Neuron (in vitro differentiated cells): ENCODE data around the gene ANKRD16.
"Not testable (repeated sequence)": the region's sequence is repeated elsewhere in the genome, so short reads cannot be mapped to it uniquely, and the experiment has no call there.

ENCODE experiments used
- H2AFZ ChIP-seq: one replicate; pipeline ENCODE4 v1.6.1; 2013; ENCODE audit warnings: low read depth, mild to moderate bottlenecking, inconsistent platforms, low read length, moderate library complexity
- H3K27me3 ChIP-seq: one replicate; pipeline ENCODE4 v1.6.1; 2013; ENCODE audit warnings: low read length; ENCODE audit not compliant: insufficient read depth
- H3K36me3 ChIP-seq: one replicate; pipeline ENCODE4 v1.6.1; 2013; ENCODE audit warnings: low read length; ENCODE audit not compliant: insufficient read depth
- H3K4me1 ChIP-seq: one replicate; pipeline ENCODE4 v1.6.1; 2013; ENCODE audit warnings: low read length; ENCODE audit not compliant: insufficient read depth
- H3K4me3 ChIP-seq: 2 replicates; pipeline ENCODE4 v1.5.1; 2013; ENCODE audit warnings: mild to moderate bottlenecking, low read length, moderate library complexity
- H3K9me3 ChIP-seq: one replicate; pipeline ENCODE4 v1.6.1; 2013; ENCODE audit warnings: low read length

Gene ANKRD16

DNA sequence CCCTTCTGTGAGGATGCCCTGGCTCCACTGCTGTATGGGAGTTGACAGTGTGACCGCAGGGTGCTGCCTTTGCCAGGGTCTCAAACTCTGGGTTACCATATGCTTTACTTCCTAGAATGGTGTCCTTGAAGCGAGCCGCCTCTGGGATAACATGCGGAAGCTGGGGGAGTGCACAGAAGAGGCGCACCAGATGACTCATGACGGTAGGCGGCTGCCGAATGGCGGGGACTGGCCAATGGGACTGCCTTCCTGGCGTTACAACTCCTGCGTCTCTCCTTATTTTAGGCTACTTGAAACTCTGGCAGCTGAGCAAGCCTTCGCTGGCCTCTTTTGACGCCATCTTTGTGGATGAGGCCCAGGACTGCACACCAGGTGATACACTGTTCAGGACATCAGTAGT lies 27.6 kb upstream of the ANKRD16 start:
- no peaks in the 10 kb centered on the region for H3K4me1 ChIP-seq
- H2AFZ ChIP-seq, result no peak overlapping the region
- no peaks in the 10 kb centered on the region for H3K9me3 ChIP-seq
- peaks cover 92% of the 10 kb centered on the region for H3K36me3 ChIP-seq
- no peak overlapping the region for H3K4me3 ChIP-seq
- H3K27me3 ChIP-seq, result no peaks in the 10 kb centered on the region

- H3K4me3 ChIP-seq, result no peak overlapping the region
- H2AFZ ChIP-seq, result no peak overlapping the region
- H3K4me1 ChIP-seq, result no peaks in the 10 kb centered on the region
- H3K27me3 ChIP-seq, result no peaks in the 10 kb centered on the region
- peaks cover 90% of the 10 kb centered on the region for H3K36me3 ChIP-seq
- no peaks in the 10 kb centered on the region for H3K9me3 ChIP-seq
These were observed 25.8 kb upstream of the ANKRD16 start for GRCh38 chr10:5915451-5915850.

DNA sequence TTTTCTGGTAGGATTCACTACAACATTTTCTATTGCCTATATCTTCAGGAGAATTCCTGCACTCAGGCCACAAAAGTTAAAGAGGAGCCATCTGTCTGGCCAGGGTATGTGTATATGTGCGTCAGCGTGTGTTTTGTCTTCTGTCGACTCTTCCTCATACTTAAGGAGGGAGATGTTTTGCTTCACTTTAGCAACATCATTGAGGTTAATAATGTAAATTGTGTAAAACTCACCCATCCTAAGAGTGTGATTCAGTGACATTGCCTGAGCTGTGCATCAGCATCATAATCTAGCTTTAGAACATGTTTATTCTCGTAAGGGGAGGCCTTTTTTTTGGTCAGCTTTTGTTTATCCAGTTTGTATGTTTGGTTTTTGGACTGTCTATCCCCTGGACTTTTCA lies 24.0 kb upstream of the ANKRD16 start:
- no peaks in the 10 kb centered on the region for H3K4me1 ChIP-seq
- no peaks in the 10 kb centered on the region for H3K27me3 ChIP-seq
- H3K9me3 ChIP-seq, result no peaks in the 10 kb centered on the region
- no peak overlapping the region for H2AFZ ChIP-seq
- H3K4me3 ChIP-seq, result no peak overlapping the region
- H3K36me3 ChIP-seq, result peaks cover 94% of the 10 kb centered on the region

DNA sequence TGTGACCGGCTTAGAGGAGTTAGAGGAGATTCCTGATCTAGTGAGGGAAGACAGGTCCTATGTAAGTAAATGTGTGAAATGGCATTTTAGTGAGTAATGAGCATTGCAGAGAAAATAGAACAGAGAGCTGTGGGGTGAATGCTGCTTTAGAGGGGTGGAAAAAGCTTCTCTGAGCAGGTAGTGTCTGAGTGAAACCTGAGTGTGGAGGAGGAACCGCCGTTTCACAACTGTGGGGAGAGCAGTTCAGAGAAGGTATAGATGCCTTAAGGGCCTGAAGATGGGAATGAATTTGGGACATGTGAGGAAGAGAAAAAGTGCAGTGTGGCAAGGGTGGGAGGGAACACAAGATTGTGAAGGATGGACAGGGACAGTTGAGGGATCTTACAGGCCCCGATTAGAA lies 22.0 kb upstream of the ANKRD16 start:
- peaks cover 85% of the 10 kb centered on the region for H3K36me3 ChIP-seq
- no peaks in the 10 kb centered on the region for H3K9me3 ChIP-seq
- H3K27me3 ChIP-seq, result no peaks in the 10 kb centered on the region
- H3K4me1 ChIP-seq, result no peaks in the 10 kb centered on the region
- H2AFZ ChIP-seq, result no peak overlapping the region
- no peak overlapping the region for H3K4me3 ChIP-seq

- Histone ChIP-seq H3K36me3 (peaks cover 83% of the 10 kb centered on the region), H3K4me3 (no peak overlapping the region), H3K4me1 (no peaks in the 10 kb centered on the region), H3K9me3 (peaks cover 3% of the 10 kb centered on the region), H2AFZ (no peak overlapping the region), H3K27me3 (no peaks in the 10 kb centered on the region)
These were observed 20.8 kb upstream of the ANKRD16 start for GRCh38 chr10:5910323-5911100.

DNA sequence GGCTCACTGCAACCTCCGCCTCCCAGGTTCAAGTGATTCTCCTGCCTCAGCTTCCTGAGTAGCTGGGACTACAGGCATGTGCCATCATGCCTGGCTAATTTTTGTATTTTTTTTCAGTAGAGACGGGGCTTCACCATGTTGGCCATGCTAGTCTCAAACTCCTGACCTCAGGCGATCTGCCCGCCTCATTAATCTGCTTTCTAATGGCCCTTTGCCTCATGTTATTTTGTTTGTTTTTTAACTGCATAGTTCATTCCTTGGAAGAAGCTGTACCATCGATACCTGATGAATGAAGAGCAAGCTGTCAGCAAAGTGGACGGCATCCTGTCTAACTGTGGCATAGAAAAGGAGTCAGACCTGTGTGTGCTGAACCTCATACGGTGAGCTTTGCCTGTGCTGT lies 19.0 kb upstream of the ANKRD16 start:
- H3K4me3 ChIP-seq, H3K27me3 ChIP-seq, H2AFZ ChIP-seq, H3K9me3 ChIP-seq, H3K4me1 ChIP-seq: not testable (repeated sequence)
- peaks cover 66% of the 10 kb centered on the region for H3K36me3 ChIP-seq

DNA sequence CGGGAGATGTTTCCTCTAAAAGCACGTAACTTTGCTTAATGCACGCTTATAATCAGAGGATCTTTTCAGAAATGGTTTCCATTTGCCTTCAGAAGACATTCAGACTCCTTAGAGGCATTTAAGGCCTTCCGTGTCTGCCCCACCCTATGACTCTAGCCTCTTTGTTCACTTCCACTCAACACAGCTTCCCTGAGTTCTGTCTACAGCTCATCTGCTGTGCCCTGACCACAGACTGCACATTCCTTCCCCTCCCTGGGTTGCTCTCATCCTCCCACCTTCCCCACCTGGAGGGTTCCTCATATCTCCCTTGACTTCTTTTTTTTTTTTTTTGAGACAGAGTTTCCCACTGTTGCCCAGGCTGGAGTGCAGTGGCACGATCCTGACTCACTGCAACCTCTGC lies 17.0 kb upstream of the ANKRD16 start:
- Histone ChIP-seq H2AFZ (no peak overlapping the region), H3K27me3 (no peaks in the 10 kb centered on the region), H3K4me1 (no peaks in the 10 kb centered on the region), H3K9me3 (peaks cover 3% of the 10 kb centered on the region), H3K4me3 (no peak overlapping the region), H3K36me3 (peaks cover 50% of the 10 kb centered on the region)

- H3K27me3 ChIP-seq, result no peaks in the 10 kb centered on the region
- H3K4me1 ChIP-seq, result no peaks in the 10 kb centered on the region
- no peak overlapping the region for H2AFZ ChIP-seq
- no peak overlapping the region for H3K4me3 ChIP-seq
- H3K36me3 ChIP-seq, result peaks cover 44% of the 10 kb centered on the region
- peaks cover 3% of the 10 kb centered on the region for H3K9me3 ChIP-seq
These were observed 16.3 kb upstream of the ANKRD16 start for GRCh38 chr10:5905854-5906507.

GRCh38 chr10:5904227-5904626 lies 14.5 kb upstream of the ANKRD16 start:
- peaks cover 3% of the 10 kb centered on the region for H3K9me3 ChIP-seq
- H3K36me3 ChIP-seq, result peaks cover 27% of the 10 kb centered on the region
- no peak overlapping the region for H3K4me3 ChIP-seq
- no peak overlapping the region for H2AFZ ChIP-seq
- no peaks in the 10 kb centered on the region for H3K27me3 ChIP-seq
- no peaks in the 10 kb centered on the region for H3K4me1 ChIP-seq

DNA sequence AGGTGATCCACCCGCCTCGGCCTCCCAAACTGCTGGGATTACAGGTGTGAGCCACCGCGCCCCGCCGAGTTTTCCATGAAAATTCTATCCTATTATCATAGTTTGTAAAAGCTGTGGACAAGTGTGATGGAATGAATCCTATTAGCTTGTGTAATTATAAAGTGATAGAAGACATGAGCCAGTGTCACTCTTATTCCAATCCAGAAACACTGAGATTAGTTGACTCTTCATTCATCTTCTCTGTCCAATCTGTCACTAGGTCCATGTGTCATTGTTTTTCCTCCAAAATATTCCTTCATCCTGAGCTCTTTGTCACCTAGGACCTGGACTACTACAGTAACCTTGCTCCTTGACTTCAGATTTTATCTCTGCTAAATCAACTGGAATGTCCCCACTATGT lies 13.9 kb upstream of the ANKRD16 start:
- peaks cover 3% of the 10 kb centered on the region for H3K9me3 ChIP-seq
- H2AFZ ChIP-seq, result no peak overlapping the region
- H3K36me3 ChIP-seq, result peaks cover 21% of the 10 kb centered on the region
- no peaks in the 10 kb centered on the region for H3K27me3 ChIP-seq
- H3K4me3 ChIP-seq, result no peak overlapping the region
- no peaks in the 10 kb centered on the region for H3K4me1 ChIP-seq

GRCh38 chr10:5902511-5903274 lies 13.0 kb upstream of the ANKRD16 start:
- Histone ChIP-seq H3K36me3 (peaks cover 22% of the 10 kb centered on the region), H3K27me3 (no peaks in the 10 kb centered on the region), H3K4me3 (no peak overlapping the region), H2AFZ (no peak overlapping the region), H3K4me1 (no peaks in the 10 kb centered on the region), H3K9me3 (peaks cover 5% of the 10 kb centered on the region)

- no peaks in the 10 kb centered on the region for H3K27me3 ChIP-seq
- peaks cover 4% of the 10 kb centered on the region for H3K9me3 ChIP-seq
- no peaks in the 10 kb centered on the region for H3K4me1 ChIP-seq
- H3K36me3 ChIP-seq, result peaks cover 13% of the 10 kb centered on the region
- no peak overlapping the region for H2AFZ ChIP-seq
- H3K4me3 ChIP-seq, result no peak overlapping the region
These were observed 10.6 kb upstream of the ANKRD16 start for GRCh38 chr10:5900247-5900646.

- no peaks in the 10 kb centered on the region for H3K4me1 ChIP-seq
- peaks cover 10% of the 10 kb centered on the region for H3K9me3 ChIP-seq
- no peak overlapping the region for H3K4me3 ChIP-seq
- peaks cover 25% of the 10 kb centered on the region for H3K36me3 ChIP-seq
- no peaks in the 10 kb centered on the region for H3K27me3 ChIP-seq
- H2AFZ ChIP-seq, result no peak overlapping the region
These were observed 8.5 kb upstream of the ANKRD16 start for GRCh38 chr10:5898163-5898562.
